LNCaP clone FGC (cell line): ENCODE results near the gene IZUMO1.

Experiments
- DNase-seq: peaks from one replicate; pipeline ENCODE4 v3.0.0-alpha.2; 2011; ENCODE audit warnings: low read depth
- H3K4me3 ChIP-seq: 2 replicates; pipeline ENCODE4 v1.5.1; 2011; ENCODE audit warnings: mild to moderate bottlenecking, low read depth, low read length, control low read depth
- TF ChIP-seq, protein P1 (sequence below): IDR thresholded peaks from 2 replicates; pipeline ENCODE4 v1.5.1; 2012; ENCODE audit warnings: mild to moderate bottlenecking; ENCODE audit not compliant: control insufficient read depth, insufficient read depth; ENCODE audit errors: extremely low read depth

IZUMO1 gene

DNA sequence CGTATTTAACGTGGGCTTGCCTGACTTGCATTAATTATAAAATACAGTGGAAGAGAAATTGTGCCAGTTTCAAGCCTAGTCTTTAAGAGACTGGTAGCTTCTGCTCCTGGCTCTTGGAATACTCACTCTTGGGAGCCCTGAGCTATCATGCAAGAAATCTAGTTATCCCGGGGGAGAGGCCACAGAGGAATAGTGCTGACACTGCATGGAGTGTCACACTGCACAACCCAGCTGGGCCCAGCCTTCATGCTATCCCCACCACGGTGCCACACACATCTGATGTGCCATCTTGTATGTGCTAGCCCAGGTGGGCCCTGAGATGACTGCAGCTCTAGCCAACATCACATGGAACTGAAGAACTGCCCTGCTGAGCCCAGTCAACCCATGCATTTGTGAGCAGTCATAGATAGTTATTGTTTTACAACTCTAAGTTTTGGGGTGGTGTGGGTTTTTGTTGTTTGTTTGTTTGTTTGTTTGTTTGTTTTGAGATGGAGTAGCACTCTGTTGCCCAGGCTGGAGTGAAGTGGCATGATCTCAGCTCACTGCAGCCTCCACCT lies 35.5 kb downstream of the IZUMO1 start:
- TF ChIP-seq, protein P1, sequence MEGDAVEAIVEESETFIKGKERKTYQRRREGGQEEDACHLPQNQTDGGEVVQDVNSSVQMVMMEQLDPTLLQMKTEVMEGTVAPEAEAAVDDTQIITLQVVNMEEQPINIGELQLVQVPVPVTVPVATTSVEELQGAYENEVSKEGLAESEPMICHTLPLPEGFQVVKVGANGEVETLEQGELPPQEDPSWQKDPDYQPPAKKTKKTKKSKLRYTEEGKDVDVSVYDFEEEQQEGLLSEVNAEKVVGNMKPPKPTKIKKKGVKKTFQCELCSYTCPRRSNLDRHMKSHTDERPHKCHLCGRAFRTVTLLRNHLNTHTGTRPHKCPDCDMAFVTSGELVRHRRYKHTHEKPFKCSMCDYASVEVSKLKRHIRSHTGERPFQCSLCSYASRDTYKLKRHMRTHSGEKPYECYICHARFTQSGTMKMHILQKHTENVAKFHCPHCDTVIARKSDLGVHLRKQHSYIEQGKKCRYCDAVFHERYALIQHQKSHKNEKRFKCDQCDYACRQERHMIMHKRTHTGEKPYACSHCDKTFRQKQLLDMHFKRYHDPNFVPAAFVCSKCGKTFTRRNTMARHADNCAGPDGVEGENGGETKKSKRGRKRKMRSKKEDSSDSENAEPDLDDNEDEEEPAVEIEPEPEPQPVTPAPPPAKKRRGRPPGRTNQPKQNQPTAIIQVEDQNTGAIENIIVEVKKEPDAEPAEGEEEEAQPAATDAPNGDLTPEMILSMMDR, result no peak
- DNase-seq, result no peak

DNA sequence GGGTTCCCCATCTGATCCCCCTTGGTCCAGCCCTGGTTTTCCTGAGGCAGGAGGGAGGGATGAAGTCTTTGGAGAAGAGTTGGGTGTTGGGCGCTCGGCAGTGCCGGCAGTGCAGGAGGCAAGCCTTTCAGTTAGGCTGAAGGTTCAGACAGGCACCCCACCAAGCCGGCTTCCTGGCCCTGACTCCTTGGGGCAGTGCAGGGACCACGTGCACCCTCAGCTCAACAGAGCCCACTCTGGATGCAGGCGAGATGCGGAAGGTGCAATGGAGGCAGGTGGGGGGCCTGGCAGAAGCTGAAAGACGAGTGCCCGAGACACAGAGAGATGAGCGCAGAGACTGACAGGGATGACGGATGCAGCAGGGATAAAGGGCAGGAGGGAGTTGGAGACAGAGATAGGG lies 38.2 kb downstream of the IZUMO1 start:
- TF ChIP-seq, protein P1, result no peak
- H3K4me3 ChIP-seq, result no peak overlapping the region
- no peak for DNase-seq

More for the DNA sequence above, 35.5 kb downstream of the IZUMO1 start:
- H3K4me3 ChIP-seq, result no peak overlapping the region

DNA sequence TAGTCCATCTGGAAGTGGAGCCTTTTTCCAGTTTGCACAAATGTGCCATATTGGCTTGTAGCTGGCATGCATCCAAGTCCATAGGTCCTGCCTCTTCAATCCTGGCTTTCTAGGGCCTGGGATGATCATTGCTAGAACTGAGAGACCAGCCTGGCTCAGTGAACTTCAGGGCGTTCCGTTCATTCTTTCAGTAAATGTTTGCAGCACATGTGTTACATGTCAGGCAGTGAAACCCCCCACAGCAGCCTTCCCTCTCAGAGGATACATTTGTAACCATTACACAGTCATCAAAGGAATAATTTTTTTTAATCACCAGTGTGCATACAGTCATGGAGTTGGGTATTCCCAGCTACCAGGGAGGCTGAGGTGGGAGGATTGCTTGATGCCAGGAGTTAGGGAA lies 41.3 kb downstream of the IZUMO1 start:
- DNase-seq, result no peak
- TF ChIP-seq, protein P1, result no peak
- no peak overlapping the region for H3K4me3 ChIP-seq

DNA sequence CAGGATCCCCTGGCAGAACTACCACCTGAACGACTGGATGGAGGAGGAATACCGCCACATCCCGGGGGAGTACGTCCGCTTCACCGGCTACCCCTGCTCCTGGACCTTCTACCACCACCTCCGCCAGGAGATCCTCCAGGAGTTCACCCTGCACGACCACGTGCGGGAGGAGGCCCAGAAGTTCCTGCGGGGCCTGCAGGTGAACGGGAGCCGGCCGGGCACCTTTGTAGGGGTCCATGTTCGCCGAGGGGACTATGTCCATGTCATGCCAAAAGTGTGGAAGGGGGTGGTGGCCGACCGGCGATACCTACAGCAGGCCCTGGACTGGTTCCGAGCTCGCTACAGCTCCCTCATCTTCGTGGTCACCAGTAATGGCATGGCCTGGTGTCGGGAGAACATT lies 43.4 kb downstream of the IZUMO1 start:
- TF ChIP-seq, protein P1, result no peak
- H3K4me3 ChIP-seq, result no peak overlapping the region
- no peak for DNase-seq

DNA sequence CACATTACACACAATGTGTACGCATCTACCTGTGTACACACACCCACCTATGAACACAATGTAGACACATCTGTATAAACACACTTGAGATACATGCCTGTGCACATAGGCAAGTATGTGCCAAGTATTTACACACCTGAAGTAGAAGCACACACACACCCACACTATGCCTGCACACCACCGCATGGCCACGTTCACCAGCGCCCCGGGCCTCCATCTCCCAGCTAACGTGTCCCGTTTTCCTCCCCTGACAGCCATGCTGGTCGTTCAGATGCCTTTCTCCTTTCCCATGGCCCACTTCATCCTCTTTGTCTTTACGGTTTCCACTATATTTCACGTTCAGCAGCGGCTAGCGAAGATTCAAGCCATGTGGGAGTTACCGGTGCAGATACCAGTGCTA lies 44.0 kb downstream of the IZUMO1 start:
- H3K4me3 ChIP-seq, result no peak overlapping the region
- TF ChIP-seq, protein P1, result no peak
- DNase-seq, result no peak

DNA sequence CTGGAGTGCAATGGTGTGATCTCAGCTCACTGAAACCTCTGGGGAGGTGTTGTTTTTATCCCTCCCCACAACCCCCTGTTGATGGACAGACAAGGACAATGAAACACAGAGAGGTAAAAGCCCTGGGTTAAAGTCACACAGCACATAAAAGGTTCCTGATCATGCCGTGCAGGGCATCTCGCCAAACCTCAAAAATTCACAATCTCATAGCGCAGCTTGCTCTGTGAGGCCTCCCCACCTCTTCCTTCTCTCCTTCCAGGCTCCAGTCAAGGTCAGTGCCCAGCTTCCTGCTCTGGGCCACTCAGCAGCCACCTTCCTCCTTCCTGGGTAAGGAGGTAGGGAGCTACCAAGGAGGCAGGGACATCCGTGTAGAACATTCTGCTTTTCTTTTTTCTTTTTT lies 48.7 kb downstream of the IZUMO1 start:
- DNase-seq, result no peak
- H3K4me3 ChIP-seq, result no peak overlapping the region
- TF ChIP-seq, protein P1, result no peak

DNA sequence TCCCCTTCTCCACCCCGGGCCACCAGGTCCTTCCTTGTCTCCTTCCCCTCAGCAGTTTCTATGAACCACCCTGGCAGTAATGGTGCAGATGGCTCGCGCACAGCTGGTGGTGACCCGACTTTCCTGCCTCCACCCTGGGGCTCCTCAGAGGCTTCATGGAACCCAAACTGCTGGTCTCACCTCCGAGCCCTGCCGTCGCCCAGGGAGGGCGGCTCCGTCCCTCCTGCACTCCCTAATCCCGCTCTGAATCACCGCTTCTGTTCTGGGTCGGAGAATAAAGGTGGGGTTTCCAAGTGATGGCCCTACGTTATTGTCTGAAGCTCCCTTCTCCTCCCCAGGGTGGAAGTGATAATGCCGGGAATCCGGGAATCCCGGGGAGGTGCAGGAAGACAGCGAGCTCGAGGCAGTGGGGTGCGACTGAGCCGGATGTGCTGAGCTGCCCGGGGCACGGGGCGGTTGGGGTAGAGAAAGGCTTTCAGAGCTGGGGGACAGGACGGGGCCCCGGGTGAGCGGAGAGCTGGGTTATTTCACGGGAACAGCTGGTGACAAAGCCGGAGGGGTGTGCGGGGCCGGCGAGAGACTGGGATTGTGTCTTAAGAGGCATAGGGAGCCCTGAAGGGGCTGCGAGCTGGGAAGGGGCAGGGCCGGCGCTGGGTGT lies 50.2 kb downstream of the IZUMO1 start:
- DNase-seq, result no peak
- no peak overlapping the region for H3K4me3 ChIP-seq
- TF ChIP-seq, protein P1, result no peak
